Osteoblast (primary cell): ENCODE data around the gene HK1. TPM values are rescaled to one million over a fixed set of nuclear protein-coding genes. Genes with fewer than 3 reads are reported as not detected.

ENCODE experiments used
- DNase-seq: peaks from one replicate; pipeline ENCODE4 v3.0.0; 2011; ENCODE audit warnings: low spot score, mixed read lengths; ENCODE audit not compliant: insufficient read length; ENCODE audit errors: missing footprints
- H2AFZ ChIP-seq: 2 replicates; pipeline ENCODE4 v1.6.0; 2011; ENCODE audit warnings: mild to moderate bottlenecking, low read length
- H3K27ac ChIP-seq: 2 replicates; pipeline ENCODE4 v1.5.1; 2011; ENCODE audit warnings: mild to moderate bottlenecking, low read depth, low read length, moderate library complexity
- H3K27me3 ChIP-seq: 2 replicates; pipeline ENCODE4 v1.6.0; 2012; ENCODE audit warnings: mild to moderate bottlenecking, control low read depth, inconsistent platforms, low read length, moderate library complexity; ENCODE audit not compliant: insufficient read depth
- H3K36me3 ChIP-seq: 2 replicates; pipeline ENCODE4 v1.5.1; 2011; ENCODE audit warnings: mild to moderate bottlenecking, low read length, control low read depth, moderate library complexity; ENCODE audit not compliant: insufficient read depth
- H3K4me1 ChIP-seq: 2 replicates; pipeline ENCODE4 v1.5.1; 2011; ENCODE audit warnings: mild to moderate bottlenecking, low read length, control low read depth, moderate library complexity; ENCODE audit not compliant: insufficient read depth
- H3K4me2 ChIP-seq: 2 replicates; pipeline ENCODE4 v1.6.0; 2011; ENCODE audit warnings: mild to moderate bottlenecking, low read length; ENCODE audit not compliant: insufficient read depth
- H3K4me3 ChIP-seq: fragments of 200-600 bp; sonication (generic); 3 replicates; pipeline ENCODE4 v1.5.1; 2012; ENCODE audit warnings: mild to moderate bottlenecking, low read length, inconsistent platforms; ENCODE audit not compliant: insufficient read depth
- H3K79me2 ChIP-seq: 2 replicates; pipeline ENCODE4 v1.6.0; 2012; ENCODE audit warnings: mild to moderate bottlenecking, low read length, control low read depth, inconsistent platforms; ENCODE audit not compliant: insufficient read depth
- H3K9me3 ChIP-seq: 2 replicates; pipeline ENCODE4 v1.5.1; 2011; ENCODE audit warnings: low read depth, low read length, control low read depth
- H4K20me1 ChIP-seq: 2 replicates; pipeline ENCODE4 v1.6.0; 2012; ENCODE audit warnings: mild to moderate bottlenecking, low read length, control low read depth; ENCODE audit not compliant: insufficient read depth
- CTCF ChIP-seq: IDR thresholded peaks from 2 replicates; pipeline ENCODE4 v1.5.1; 2011; ENCODE audit warnings: mild to moderate bottlenecking, low read depth, low read length, moderate library complexity; ENCODE audit errors: extremely low read depth
- total RNA-seq: library from RNA; depleted of rRNA; stranded (reverse); fragments of >200 nt; gene quantifications from 2 replicates; pipeline ENCODE4 v1.2.3, GENCODE V29; 2012

HK1 gene
- total RNA-seq, 1 donor, result 111 TPM

DNA sequence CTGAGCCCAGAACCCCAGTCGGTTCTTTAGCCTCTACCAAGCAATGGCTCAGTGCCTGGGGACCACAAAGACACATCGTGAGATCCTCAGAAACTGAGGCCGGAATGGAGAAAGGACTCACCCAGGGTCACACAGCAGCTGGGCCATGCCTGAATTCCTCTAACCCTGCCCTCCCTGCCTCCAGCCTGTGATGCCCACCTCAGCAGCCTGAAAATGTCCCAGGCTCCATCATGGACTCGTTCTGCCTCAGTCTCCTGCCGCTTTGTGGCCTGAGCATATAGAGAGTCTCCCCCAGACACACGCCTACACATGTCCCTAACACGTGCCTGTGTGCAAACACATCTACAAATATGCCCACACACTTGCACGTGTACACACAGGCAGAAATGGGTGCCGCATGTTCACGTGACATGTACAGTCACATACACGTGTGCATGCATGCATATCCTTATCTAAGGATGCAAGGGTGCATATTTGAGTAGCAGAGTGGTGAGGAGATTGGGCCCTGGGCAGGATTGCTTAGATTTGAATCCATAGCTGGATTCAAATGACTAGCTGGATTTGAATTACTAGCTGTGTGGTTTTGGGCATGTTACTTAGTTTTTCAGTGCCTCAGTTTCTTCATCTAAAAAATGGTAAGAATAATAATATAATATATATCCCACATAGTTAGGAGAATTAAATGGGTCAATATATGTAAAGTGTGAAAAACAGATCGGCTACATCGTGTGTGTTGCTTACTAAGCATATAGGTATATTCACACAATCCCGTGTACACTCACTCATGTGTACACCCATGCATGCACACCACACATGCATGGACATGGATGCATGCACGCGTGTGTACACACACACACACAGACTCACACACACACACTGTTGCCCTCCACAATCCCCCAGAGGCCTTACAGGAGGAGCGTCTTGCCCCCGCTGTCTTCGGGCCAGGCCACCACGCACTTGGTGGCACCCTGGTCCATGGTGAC lies 136.0 kb downstream of the HK1 start:
- H4K20me1 ChIP-seq, result no peaks in the 10 kb centered on the region
- H2AFZ ChIP-seq, result no peak overlapping the region
- no peak overlapping the region for H3K4me2 ChIP-seq
- H3K9me3 ChIP-seq, result no peaks in the 10 kb centered on the region
- DNase-seq, result peak; percentile 50
- no peaks in the 10 kb centered on the region for H3K36me3 ChIP-seq
- no peak overlapping the region for H3K27ac ChIP-seq
- H3K79me2 ChIP-seq, result no peaks in the 10 kb centered on the region
- H3K27me3 ChIP-seq, result peaks cover 14% of the 10 kb centered on the region
- TF ChIP-seq CTCF, result no peak
- H3K4me1 ChIP-seq, result no peaks in the 10 kb centered on the region
- H3K4me3 ChIP-seq, result no peak overlapping the region

- no peaks in the 10 kb centered on the region for H3K9me3 ChIP-seq
- H4K20me1 ChIP-seq, result no peaks in the 10 kb centered on the region
- no peak overlapping the region for H3K27ac ChIP-seq
- H3K4me3 ChIP-seq, result no peak overlapping the region
- no peaks in the 10 kb centered on the region for H3K4me1 ChIP-seq
- DNase-seq, result no peak
- no peaks in the 10 kb centered on the region for H3K36me3 ChIP-seq
- no peak overlapping the region for H3K4me2 ChIP-seq
- no peak for TF ChIP-seq CTCF
- H3K79me2 ChIP-seq, result no peaks in the 10 kb centered on the region
- no peak overlapping the region for H2AFZ ChIP-seq
- peaks cover 14% of the 10 kb centered on the region for H3K27me3 ChIP-seq
Observed at GRCh38 chr10:69415049-69415448, 136.8 kb downstream of the HK1 start.

DNA sequence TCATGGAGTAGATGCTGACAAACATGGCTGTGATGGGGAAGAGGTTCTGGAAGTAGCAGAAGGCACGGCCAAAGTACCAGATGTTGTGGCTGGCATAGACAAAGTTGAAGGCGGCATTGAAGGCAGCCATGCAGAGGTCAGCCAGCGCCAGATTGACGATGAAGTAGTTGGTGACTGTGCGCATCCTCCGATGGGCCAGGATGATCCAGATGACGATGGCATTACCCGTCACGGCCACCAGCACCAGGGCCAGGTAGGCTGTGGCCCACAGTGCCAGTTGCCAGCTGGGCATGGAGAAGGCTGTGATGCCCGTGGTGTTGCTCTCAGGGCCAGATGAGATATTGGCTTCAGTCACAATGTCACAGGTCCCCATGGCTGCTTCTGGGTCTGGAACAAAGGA lies 137.7 kb downstream of the HK1 start:
- H3K4me2 ChIP-seq, result no peak overlapping the region
- no peaks in the 10 kb centered on the region for H3K9me3 ChIP-seq
- peaks cover 14% of the 10 kb centered on the region for H3K27me3 ChIP-seq
- no peaks in the 10 kb centered on the region for H3K79me2 ChIP-seq
- no peaks in the 10 kb centered on the region for H3K36me3 ChIP-seq
- no peak overlapping the region for H2AFZ ChIP-seq
- H3K27ac ChIP-seq, result no peak overlapping the region
- no peaks in the 10 kb centered on the region for H3K4me1 ChIP-seq
- TF ChIP-seq CTCF, result no peak
- H4K20me1 ChIP-seq, result no peaks in the 10 kb centered on the region
- H3K4me3 ChIP-seq, result no peak overlapping the region
- no peak for DNase-seq

DNA sequence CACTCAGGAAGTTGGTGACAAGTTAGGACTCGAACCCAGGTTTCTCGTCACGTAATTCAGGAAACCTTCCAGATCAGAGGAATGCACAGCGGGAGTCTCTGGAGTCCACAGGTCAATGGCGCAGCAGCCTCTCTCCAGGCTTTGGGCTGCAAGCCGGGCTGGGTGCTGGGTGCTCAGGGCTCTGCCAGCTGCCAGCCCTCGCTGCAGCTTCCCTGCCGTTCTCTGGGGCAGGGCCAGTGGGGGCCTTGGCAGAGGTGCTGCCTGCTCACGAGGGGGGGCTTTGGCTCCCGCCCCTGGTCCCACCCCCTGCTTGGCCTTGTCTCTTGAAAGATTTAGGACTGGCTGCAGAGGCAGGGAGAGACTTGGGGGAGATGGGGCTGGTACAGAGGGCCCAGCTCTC lies 138.4 kb downstream of the HK1 start, which contains the start of gene TACR2:
TSS of gene TACR2 (minus strand) at position 224 of the 400 bp plus-strand sequence. CDS start 595 bp downstream, outside the sequence.
- Histone ChIP-seq H3K4me3 (no peak within 1 kb of the TSS), H3K27ac (no peak within 1 kb of the TSS), H2AFZ (no peak within 1 kb of the TSS), H4K20me1 (no peaks in the 10 kb centered on the region), H3K4me2 (no peak within 1 kb of the TSS), H3K9me3 (no peaks in the 10 kb centered on the region), H3K79me2 (no peaks in the 10 kb centered on the region), H3K4me1 (no peaks in the 10 kb centered on the region), H3K27me3 (peaks cover 14% of the 10 kb centered on the region), H3K36me3 (no peaks in the 10 kb centered on the region)
- no peak for DNase-seq
- no peak for TF ChIP-seq CTCF
